Measurements from ENCODE around the gene ZNRD2. TPM values are rescaled to one million over a fixed set of nuclear protein-coding genes. Genes with fewer than 3 reads are reported as not detected.

ZNRD2 gene
- total and polyA plus RNA-seq, 10 of the 15 experiments (the other 5 are each of a cell fraction or from before 2014, with no cell fraction given): 7.9 to 111 (median 55.4) TPM

DNA sequence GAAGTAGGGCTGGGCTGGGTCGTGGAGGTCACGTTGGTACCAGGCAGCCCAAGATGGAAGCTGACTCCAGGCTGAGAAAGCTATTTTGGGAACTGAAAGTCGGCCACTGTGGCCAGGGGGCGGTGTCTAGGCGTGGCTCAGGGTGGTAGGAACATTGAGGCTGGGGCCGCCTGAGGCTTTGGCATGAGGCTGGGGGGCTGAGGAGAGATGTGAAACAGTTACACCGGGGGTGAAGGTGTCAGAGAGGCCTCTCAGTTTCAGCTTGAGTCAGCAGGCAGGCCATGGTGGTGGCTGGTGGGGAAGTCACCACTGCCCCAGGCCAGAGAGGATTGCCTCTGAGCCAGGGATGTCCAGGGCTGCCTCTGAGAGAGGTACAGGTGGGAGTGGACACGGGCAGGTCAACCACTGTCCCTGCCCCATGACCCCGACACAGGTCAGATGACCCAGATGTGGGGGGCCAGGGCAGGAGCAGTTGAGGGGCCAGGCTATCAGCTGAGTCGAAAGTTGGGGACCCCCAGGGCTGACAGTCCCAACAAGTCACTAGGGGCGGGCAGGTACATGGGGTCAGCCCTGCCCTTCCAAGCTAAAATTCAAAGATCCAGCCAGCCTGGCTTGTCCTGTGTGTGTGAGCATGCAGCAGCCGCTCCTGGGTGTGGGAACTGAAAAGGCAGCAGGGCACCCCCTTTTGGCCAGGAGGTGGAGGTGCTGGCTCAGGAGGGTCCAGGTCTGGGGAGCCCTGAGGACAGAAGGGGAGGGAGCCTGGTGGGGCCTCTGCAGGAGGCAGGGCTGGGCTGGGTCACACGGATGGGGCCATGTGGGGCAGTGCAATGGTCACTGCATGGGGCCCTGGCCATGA lies 18.1 kb downstream of the ZNRD2 start (continued):
- TF ChIP-seq ZNF207 (IDR thresholded peaks at IDR 0.05; ENCODE audit: borderline replicate concordance) (no peak), CREB1 (IDR thresholded peaks at IDR 0.05; ENCODE audit: low read depth) (peak; percentile 73), MEF2B (IDR thresholded peaks at IDR 0.05; ENCODE audit: partially characterized antibody, poor library complexity, severe bottlenecking) (peak; percentile 97), POLR2AphosphoS2 (IDR thresholded peaks at IDR 0.05; ENCODE audit: low read depth, low read length) (no peak), TCF7 (IDR thresholded peaks at IDR 0.05; ENCODE audit: borderline replicate concordance) (no peak), NFYA (IDR thresholded peaks at IDR 0.05; ENCODE audit: borderline replicate concordance, low read depth, low read length) (no peak), BHLHE40 (IDR thresholded peaks at IDR 0.05; ENCODE audit: borderline replicate concordance in 1 of 2, low read depth in 2 of 2, low read length in 1 of 2) (peak; percentile 68 to 88), SREBF2 (IDR thresholded peaks at IDR 0.05; ENCODE audit: low read length) (no peak), ZSCAN29 (IDR thresholded peaks at IDR 0.05) (no peak), NRF1 (conservative IDR thresholded peaks at IDR 0.05; ENCODE audit: low read depth, low read length) (no peak), PAX5 (IDR thresholded peaks at IDR 0.05; ENCODE audit: borderline replicate concordance, low read depth, low read length) (peak; percentile 88), SIN3A (IDR thresholded peaks at IDR 0.05; ENCODE audit: low read depth, low read length) (no peak), FOXK2 (IDR thresholded peaks at IDR 0.05) (no peak), KDM1A (IDR thresholded peaks at IDR 0.05; ENCODE audit: borderline replicate concordance) (no peak), RFX5 (IDR thresholded peaks at IDR 0.05; ENCODE audit: low read depth, low read length) (no peak), ZBED1 (IDR thresholded peaks at IDR 0.05; ENCODE audit: borderline replicate concordance) (peak; percentile 77; the same call in 1 of the 2 replicates), ZZZ3 (IDR thresholded peaks at IDR 0.05; ENCODE audit: control insufficient read depth, insufficient read length, low read depth) (no peak), PAX8 (IDR thresholded peaks at IDR 0.05) (no peak), YBX1 (IDR thresholded peaks at IDR 0.05) (no peak)
- TF ChIP-seq, protein P1, sequence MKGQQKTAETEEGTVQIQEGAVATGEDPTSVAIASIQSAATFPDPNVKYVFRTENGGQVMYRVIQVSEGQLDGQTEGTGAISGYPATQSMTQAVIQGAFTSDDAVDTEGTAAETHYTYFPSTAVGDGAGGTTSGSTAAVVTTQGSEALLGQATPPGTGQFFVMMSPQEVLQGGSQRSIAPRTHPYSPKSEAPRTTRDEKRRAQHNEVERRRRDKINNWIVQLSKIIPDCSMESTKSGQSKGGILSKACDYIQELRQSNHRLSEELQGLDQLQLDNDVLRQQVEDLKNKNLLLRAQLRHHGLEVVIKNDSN (IDR thresholded peaks at IDR 0.05; ENCODE audit: borderline replicate concordance, extremely low read length, insufficient read depth, low read depth, low read length): no peak
- TF ChIP-seq, protein P2, sequence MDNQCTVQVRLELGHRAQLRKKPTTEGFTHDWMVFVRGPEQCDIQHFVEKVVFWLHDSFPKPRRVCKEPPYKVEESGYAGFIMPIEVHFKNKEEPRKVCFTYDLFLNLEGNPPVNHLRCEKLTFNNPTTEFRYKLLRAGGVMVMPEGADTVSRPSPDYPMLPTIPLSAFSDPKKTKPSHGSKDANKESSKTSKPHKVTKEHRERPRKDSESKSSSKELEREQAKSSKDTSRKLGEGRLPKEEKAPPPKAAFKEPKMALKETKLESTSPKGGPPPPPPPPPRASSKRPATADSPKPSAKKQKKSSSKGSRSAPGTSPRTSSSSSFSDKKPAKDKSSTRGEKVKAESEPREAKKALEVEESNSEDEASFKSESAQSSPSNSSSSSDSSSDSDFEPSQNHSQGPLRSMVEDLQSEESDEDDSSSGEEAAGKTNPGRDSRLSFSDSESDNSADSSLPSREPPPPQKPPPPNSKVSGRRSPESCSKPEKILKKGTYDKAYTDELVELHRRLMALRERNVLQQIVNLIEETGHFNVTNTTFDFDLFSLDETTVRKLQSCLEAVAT (IDR thresholded peaks at IDR 0.05): peak; percentile 83
- TF ChIP-seq, protein P3, sequence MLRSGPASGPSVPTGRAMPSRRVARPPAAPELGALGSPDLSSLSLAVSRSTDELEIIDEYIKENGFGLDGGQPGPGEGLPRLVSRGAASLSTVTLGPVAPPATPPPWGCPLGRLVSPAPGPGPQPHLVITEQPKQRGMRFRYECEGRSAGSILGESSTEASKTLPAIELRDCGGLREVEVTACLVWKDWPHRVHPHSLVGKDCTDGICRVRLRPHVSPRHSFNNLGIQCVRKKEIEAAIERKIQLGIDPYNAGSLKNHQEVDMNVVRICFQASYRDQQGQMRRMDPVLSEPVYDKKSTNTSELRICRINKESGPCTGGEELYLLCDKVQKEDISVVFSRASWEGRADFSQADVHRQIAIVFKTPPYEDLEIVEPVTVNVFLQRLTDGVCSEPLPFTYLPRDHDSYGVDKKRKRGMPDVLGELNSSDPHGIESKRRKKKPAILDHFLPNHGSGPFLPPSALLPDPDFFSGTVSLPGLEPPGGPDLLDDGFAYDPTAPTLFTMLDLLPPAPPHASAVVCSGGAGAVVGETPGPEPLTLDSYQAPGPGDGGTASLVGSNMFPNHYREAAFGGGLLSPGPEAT (IDR thresholded peaks at IDR 0.05; ENCODE audit: low read depth): peak; percentile 92
- TF ChIP-seq, protein P4, sequence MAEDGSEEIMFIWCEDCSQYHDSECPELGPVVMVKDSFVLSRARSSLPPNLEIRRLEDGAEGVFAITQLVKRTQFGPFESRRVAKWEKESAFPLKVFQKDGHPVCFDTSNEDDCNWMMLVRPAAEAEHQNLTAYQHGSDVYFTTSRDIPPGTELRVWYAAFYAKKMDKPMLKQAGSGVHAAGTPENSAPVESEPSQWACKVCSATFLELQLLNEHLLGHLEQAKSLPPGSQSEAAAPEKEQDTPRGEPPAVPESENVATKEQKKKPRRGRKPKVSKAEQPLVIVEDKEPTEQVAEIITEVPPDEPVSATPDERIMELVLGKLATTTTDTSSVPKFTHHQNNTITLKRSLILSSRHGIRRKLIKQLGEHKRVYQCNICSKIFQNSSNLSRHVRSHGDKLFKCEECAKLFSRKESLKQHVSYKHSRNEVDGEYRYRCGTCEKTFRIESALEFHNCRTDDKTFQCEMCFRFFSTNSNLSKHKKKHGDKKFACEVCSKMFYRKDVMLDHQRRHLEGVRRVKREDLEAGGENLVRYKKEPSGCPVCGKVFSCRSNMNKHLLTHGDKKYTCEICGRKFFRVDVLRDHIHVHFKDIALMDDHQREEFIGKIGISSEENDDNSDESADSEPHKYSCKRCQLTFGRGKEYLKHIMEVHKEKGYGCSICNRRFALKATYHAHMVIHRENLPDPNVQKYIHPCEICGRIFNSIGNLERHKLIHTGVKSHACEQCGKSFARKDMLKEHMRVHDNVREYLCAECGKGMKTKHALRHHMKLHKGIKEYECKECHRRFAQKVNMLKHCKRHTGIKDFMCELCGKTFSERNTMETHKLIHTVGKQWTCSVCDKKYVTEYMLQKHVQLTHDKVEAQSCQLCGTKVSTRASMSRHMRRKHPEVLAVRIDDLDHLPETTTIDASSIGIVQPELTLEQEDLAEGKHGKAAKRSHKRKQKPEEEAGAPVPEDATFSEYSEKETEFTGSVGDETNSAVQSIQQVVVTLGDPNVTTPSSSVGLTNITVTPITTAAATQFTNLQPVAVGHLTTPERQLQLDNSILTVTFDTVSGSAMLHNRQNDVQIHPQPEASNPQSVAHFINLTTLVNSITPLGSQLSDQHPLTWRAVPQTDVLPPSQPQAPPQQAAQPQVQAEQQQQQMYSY (CRISPR knock-in tag; IDR thresholded peaks at IDR 0.05): no peak
